Kidney capillary endothelial cell (primary cell): ENCODE data around the gene AKIRIN1.
"Not testable (repeated sequence)": the region's sequence is repeated elsewhere in the genome, so short reads cannot be mapped to it uniquely, and the experiment has no call there.

Experiments
- DNase-seq: peaks from one replicate; pipeline ENCODE4 v3.0.0-alpha.2; 2018; ENCODE audit warnings: low spot score

The AKIRIN1 gene

GRCh38 chr1:38990738-38991637, at the start of gene AKIRIN1:
Gene AKIRIN1 (plus strand): TSS chr1:38991276. CDS start chr1:38991381, 105 bp downstream.
- peak; percentile 92 for DNase-seq

GRCh38 chr1:38941527-38942019, 49.5 kb upstream of the AKIRIN1 start, which contains the start of gene RHBDL2:
Gene RHBDL2 (minus strand): TSS chr1:38941830. CDS start chr1:38919212, 22,618 bp downstream.
- DNase-seq, result no peak

- DNase-seq, result no peak
These were observed 48.2 kb upstream of the AKIRIN1 start for GRCh38 chr1:38942664-38943428.

GRCh38 chr1:38944547-38944946, 46.5 kb upstream of the AKIRIN1 start:
- no peak for DNase-seq

- no peak for DNase-seq
These were observed 40.5 kb upstream of the AKIRIN1 start for GRCh38 chr1:38950553-38950952.

GRCh38 chr1:38953433-38953860, 37.6 kb upstream of the AKIRIN1 start:
- DNase-seq, result no peak

- DNase-seq, result no peak
These were observed 32.1 kb upstream of the AKIRIN1 start for GRCh38 chr1:38958967-38959366.

GRCh38 chr1:38962113-38962512, 29.0 kb upstream of the AKIRIN1 start:
- DNase-seq, result no peak

- no peak for DNase-seq
These were observed 28.5 kb upstream of the AKIRIN1 start for GRCh38 chr1:38962560-38962959.

- DNase-seq, result no peak
These were observed 26.9 kb upstream of the AKIRIN1 start for GRCh38 chr1:38964140-38964548.

- DNase-seq, result not testable (repeated sequence)
These were observed 17.9 kb upstream of the AKIRIN1 start for GRCh38 chr1:38973145-38973544.

GRCh38 chr1:38973659-38974437, 17.2 kb upstream of the AKIRIN1 start:
- DNase-seq, result no peak

- not testable (repeated sequence) for DNase-seq
These were observed 13.5 kb upstream of the AKIRIN1 start for GRCh38 chr1:38977399-38978244.

GRCh38 chr1:38978245-38978542, 12.9 kb upstream of the AKIRIN1 start:
- DNase-seq, result not testable (repeated sequence)

- not testable (repeated sequence) for DNase-seq
These were observed 11.7 kb upstream of the AKIRIN1 start for GRCh38 chr1:38979380-38979779.

GRCh38 chr1:38989979-38990378, 1.1 kb upstream of the AKIRIN1 start:
- DNase-seq, result no peak

- DNase-seq, result no peak
These were observed 714 bp upstream of the AKIRIN1 start for GRCh38 chr1:38990386-38990737.

GRCh38 chr1:38991638-38992411, 749 bp downstream of the AKIRIN1 start:
- peak; percentile 21 for DNase-seq

- DNase-seq, result no peak
These were observed 1.5 kb downstream of the AKIRIN1 start for GRCh38 chr1:38992412-38993111.

GRCh38 chr1:38994196-38994595, 3.1 kb downstream of the AKIRIN1 start:
- DNase-seq, result no peak
